HG03558 (cell line): ENCODE data around the gene ZNF792.
"Not testable (repeated sequence)": the region's sequence is repeated elsewhere in the genome, so short reads cannot be mapped to it uniquely, and the experiment has no call there.

ENCODE experiments used
- ATAC-seq: cut with Tn5 transposase; IDR thresholded peaks from one replicate; pipeline ENCODE4 v1.9.1; 2021; ENCODE audit warnings: moderate number of reproducible peaks; ENCODE audit not compliant: unreplicated experiment; ENCODE audit errors: extremely low read depth

ZNF792 gene

DNA sequence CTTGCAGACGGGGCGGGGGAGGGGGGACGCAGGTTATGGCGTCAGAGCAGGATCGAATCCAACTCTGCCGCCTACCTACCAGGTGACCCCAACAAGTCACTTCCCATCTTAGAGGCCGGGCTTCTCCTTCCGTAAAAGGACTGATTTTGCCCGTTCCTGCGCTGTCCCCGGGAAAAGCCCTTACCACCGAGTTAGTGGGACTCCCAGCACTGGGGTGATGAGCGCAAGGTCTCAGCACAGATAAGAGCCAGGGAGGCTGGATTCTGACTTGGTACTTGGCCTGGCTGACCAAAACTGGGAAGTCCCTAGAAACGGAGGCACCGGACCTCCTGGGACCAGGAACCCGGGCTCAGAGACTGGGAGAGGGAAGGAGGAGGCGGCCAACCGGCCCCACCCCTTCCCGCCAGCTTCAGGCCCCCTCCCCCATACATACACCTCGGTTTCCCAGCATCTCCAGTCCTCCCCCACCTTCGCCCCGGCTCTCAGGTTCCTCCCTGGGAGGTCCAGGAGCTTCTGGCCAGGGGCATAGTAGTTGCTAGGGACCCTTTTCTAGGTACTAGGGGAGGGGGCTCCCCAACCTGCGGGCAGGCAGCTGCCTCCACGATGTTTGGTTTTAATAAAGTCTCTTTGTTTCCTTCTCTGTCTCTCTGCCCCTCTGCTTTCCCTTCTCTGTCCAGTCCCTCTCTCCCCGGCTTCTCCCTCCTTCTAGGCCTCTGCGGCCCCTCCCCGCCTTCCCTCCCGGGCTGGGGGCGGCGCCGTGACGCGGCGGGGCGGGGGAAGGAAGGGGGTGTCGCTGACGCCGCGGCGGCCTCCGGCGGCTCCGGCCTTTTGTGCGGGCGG lies 35.7 kb upstream of the ZNF792 start, which contains the start of gene GRAMD1A:
Gene GRAMD1A, plus strand, starts transcription at position 826 of the 840 bp plus-strand sequence. CDS start 156 bp downstream, outside the sequence.
- no peak for ATAC-seq

DNA sequence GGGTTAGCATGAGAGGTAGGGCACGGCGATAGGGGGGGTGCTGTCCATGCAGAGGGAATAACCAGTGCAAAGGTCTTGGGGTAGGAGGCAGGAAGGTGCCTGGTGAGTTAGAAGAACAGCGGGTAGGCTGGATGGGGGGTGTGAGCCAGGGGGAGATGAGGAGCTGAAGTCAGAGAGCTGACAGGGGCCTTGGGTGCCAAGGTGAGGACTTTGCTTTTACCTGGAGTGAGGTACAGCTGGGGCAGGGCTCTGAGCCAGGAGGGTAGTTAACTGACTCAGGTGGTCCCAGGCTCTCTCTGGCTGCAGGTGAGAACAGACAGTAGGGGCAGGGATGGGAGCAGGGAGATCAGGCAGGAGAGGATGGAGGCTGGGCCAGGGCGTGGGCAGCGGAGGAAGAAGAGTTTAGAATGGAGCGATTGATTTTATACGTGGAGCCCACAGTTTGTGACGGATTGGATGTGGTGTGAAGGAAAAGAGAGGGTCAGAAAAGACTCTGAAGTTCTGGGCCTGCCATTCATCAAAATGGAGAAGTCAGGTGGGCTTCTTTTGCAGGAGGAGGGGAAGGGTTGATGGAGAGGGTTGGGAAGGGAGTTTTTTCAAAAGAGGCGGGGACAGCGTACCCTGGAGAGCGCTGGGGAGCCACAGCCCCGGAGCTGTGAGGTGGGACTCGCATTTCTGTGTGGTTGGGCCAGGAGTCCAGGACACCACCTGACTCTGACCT lies 34.9 kb upstream of the ZNF792 start:
- no peak for ATAC-seq

GRCh38 chr19:34998224-34998623 lies 34.2 kb upstream of the ZNF792 start:
- ATAC-seq, result not testable (repeated sequence)

- ATAC-seq, result no peak
Measured at GRCh38 chr19:34997071-34997617, 33.1 kb upstream of the ZNF792 start.

GRCh38 chr19:34995551-34995950 lies 31.5 kb upstream of the ZNF792 start:
- no peak for ATAC-seq

DNA sequence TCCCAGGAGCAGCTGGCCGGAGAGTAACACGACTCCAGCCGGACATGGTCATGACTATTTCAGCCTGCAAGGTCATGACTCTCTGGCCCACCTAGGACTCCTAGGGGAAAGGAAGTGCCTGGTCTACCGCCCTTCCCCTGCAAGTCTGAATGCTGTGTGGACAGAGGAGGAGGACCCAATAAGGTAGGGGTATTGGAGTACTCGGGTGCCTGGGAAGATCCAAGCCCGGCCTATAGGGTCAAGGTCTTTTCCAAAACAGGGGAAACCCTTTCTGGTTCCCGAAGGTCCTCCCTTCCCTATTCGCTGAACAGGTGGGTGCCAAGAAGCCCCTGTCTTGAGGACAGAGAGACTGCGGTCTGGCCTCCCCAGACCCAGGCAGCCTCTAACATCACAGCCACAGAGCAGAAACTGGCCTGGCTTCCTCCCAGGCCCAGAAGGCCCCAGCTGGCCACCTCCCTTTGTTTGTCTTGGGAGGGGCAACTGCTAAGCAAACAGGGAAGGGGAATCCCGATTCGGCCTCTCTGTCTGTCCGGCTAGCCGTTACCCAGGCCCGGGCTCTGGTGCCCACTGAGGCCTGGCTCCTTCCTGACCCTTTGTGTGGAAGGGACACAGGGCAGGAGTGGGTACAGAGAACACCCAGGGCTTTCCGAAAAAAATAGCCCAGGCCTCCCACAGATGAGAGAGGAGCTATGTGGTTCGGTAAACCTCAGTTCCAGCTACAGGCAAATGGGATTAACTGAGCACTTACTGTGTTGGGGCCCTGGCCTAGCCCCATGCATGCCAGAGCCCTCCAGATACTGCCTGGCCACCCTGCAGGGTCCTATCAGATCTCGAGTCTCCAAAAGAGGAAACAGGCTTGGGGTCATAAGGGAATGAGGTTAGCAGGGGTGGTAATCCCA lies 30.9 kb upstream of the ZNF792 start:
- no peak for ATAC-seq

GRCh38 chr19:34994286-34994642 lies 30.2 kb upstream of the ZNF792 start:
- ATAC-seq, result no peak

DNA sequence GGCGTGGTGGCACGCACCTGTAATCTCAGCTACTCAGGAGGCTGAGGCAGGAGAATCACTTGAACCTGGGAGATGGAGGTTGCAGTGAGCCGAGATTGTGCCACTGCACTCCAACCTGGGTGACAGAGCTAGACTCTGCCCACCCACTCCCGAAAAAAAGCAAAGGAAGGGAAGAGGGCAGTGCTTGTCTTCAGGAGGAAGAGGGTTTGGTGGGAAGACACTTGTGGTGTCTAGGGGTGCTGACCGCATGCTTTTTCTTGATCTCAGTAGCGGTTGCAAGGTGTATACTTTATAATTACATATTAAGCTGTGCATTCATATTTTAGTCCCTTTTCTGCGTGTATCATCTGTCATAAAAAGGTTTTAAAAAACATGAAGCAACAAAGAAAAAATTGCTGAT lies 28.6 kb upstream of the ZNF792 start:
- not testable (repeated sequence) for ATAC-seq

DNA sequence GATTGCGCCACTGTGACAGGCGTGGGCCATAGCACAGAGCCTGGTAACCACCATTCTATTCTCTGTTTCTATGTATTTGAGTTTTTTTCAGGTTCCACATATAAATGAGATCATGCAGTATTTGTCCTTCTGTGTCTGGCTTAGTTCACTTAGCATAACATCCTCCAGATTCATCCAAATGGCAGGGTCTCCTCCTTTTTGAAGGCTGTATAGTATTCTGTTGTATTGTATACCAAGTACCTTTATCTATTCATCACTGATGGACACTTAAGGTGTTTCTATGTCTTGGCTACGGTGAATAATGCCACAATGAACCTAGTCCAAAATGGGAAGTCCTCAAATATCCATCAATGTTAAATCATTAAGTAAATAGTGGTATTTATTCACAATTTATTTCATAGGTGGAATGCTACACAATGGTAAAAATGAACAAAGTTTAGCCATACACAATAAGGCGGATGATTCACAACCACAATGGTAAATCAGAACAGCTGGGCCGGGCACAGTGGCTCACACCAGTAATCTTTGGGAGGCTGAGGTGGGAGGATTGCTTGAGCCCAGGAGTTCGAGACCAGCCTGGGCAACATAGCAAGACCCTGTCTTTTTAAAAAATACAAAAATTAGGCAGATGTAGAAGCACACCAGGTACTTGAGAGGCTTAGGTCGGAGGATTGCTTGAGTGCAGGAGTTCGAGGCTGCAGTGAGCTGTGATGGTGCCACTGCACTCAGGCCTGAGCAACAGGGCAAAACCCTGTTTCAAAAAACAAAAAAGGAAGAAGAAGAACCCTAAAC lies 27.7 kb upstream of the ZNF792 start:
- ATAC-seq, result no peak

DNA sequence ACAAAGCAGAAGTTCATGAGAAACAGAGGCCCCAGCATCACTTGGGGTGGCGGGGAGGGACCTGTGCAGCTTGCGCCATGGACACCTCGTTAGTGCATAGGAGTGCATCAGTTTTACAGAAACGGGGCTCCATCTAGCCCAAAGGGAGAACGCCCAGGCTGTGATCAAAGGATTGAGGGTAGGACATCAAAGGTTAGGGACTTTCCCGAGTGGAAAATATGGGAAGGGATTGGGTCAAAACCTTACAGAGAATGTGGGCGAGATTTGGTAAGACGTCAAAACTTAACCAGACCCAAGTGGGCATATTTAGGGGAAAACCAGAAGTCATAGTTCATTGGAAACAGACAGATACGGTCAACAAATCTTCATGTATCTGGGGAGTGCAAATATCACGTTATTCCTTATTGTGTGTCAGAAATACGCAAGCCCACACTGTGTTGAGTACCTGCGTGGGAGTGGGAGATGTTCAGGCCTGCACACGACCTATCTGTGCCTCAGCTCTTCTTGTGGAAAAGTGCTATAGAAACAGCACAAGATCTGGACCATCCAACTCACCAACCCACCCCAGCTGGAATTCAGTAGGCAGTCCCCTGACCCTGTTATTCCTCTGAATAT lies 26.7 kb upstream of the ZNF792 start:
- ATAC-seq, result no peak

DNA sequence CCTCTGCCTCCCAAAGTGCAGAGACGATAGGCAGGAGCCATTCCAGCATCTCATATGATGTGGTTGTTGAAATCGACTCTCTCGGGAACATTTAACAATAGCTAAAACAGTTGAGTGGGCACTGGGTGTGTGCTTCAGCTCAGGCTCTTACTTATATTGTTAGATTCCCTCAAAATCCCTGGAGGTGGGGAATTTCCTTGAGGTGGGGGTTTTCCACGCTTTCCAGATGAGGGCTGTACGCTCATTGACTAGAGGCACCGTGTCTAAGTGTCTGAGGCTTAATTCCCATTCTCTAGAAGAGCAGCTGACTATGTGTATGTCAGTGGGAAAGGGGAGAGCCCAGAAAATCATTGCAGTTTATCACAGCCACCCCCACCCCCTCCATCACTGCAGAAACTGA lies 25.3 kb upstream of the ZNF792 start:
- ATAC-seq, result no peak

- no peak for ATAC-seq
Measured at GRCh38 chr19:34988119-34988518, 24.1 kb upstream of the ZNF792 start.

GRCh38 chr19:34985249-34986022 lies 21.4 kb upstream of the ZNF792 start:
- ATAC-seq, result no peak

- no peak for ATAC-seq
Measured at GRCh38 chr19:34984287-34984686, 20.3 kb upstream of the ZNF792 start.

GRCh38 chr19:34983786-34984185 lies 19.8 kb upstream of the ZNF792 start:
- ATAC-seq, result no peak

GRCh38 chr19:34982275-34982674 lies 18.2 kb upstream of the ZNF792 start:
- no peak for ATAC-seq

- ATAC-seq, result no peak
Measured at GRCh38 chr19:34979819-34980640, 16.0 kb upstream of the ZNF792 start.

DNA sequence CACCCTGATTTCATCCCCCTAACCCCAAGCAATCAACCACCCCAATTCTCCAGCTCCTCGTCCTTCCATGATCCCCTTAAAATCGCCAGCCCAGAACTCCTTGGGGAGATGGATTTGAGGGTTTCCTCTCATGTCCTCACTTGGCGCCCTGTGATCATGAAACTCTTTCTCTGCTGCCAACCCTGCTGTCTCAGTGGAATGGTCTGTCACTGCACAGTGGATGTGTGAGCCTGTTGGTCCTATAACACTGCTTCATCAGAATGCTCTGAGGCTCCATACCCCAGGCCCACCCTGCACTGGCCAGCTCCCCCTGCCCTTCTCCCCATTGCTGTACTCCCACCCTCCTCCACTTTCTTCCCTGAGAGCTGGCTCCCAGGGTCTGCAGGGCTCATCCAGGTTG lies 12.6 kb upstream of the ZNF792 start:
- no peak for ATAC-seq
